GM23338 (cell line): ENCODE results near the gene NUDT13.

Experiments
- CREB1 ChIP-seq: fragments of 250-450 bp; sonication (Bioruptor Pico); IDR thresholded peaks from 2 replicates; pipeline ENCODE4 v1.5.0; 2020; ENCODE audit warnings: low read depth, mild to moderate bottlenecking, moderate library complexity
- EZH2 ChIP-seq: fragments of 200-600 bp; sonication (generic); IDR thresholded peaks from one replicate; pipeline ENCODE4 v1.8.0; 2017; ENCODE audit warnings: antibody characterized with exemption, mild to moderate bottlenecking, low read depth; ENCODE audit not compliant: unreplicated experiment
- EZH2phosphoT487 ChIP-seq: fragments of 200-600 bp; sonication (generic); IDR thresholded peaks from one replicate; pipeline ENCODE4 v1.8.1; 2018; ENCODE audit warnings: antibody characterized with exemption; ENCODE audit not compliant: unreplicated experiment
- NANOG ChIP-seq: IDR thresholded peaks from 2 replicates; pipeline ENCODE4 v1.6.1; 2016; ENCODE audit warnings: antibody characterized with exemption, borderline replicate concordance
- POLR2AphosphoS5 ChIP-seq: IDR thresholded peaks from 2 replicates; pipeline ENCODE4 v1.6.1; 2016; ENCODE audit warnings: antibody characterized with exemption, low read depth
- ZNF331 ChIP-seq: fragments of 250-450 bp; sonication (Bioruptor Pico); IDR thresholded peaks from 2 replicates; pipeline ENCODE4 v1.5.0; 2020; ENCODE audit warnings: low read depth, mild to moderate bottlenecking, moderate library complexity
- TF ChIP-seq, protein P1 (sequence below), 2 experiments: fragments of 200-600 bp in 1 of 2; sonication (generic) in 1 of 2; conservative IDR thresholded peaks; 2 replicates each; pipeline versions ENCODE4 v1.5.1 to v1.6.1; 2016 to 2017; ENCODE audit warnings: antibody characterized with exemption in 2 of 2, low read depth in 2 of 2, mild to moderate bottlenecking in 2 of 2, moderate library complexity in 1 of 2
- TF ChIP-seq, protein P2 (sequence below): IDR thresholded peaks from one replicate; pipeline ENCODE4 v1.6.1; 2018; ENCODE audit warnings: antibody characterized with exemption; ENCODE audit not compliant: unreplicated experiment
- TF ChIP-seq, protein P3 (sequence below): fragments of 250-450 bp; sonication (Bioruptor Pico); IDR thresholded peaks from 2 replicates; pipeline ENCODE4 v1.5.0; 2020; ENCODE audit warnings: mild to moderate bottlenecking, moderate library complexity
- TF ChIP-seq, protein P4 (sequence below): IDR thresholded peaks from 2 replicates; pipeline ENCODE4 v1.6.1; 2016; ENCODE audit warnings: antibody characterized with exemption

DNA sequence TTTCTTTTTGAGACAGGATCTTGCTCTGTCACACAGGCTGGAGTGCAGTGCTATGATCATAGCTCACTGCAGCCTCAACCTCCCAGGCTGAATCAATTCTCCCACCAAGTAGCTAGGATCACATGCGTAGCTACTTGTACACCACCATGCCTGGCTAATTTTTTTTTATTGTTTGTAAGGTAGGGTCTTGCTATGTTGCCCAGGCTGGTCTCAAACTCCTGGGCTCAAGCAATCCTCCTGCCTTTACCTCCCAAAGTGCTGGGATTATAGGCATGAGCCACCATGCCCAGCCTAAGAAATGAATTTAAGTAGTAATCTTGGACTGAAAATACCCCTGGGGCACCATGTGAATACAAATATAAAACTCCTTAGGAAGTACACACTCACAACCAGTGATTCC lies 5.8 kb downstream of the NUDT13 start:
- TF ChIP-seq, protein P1, sequence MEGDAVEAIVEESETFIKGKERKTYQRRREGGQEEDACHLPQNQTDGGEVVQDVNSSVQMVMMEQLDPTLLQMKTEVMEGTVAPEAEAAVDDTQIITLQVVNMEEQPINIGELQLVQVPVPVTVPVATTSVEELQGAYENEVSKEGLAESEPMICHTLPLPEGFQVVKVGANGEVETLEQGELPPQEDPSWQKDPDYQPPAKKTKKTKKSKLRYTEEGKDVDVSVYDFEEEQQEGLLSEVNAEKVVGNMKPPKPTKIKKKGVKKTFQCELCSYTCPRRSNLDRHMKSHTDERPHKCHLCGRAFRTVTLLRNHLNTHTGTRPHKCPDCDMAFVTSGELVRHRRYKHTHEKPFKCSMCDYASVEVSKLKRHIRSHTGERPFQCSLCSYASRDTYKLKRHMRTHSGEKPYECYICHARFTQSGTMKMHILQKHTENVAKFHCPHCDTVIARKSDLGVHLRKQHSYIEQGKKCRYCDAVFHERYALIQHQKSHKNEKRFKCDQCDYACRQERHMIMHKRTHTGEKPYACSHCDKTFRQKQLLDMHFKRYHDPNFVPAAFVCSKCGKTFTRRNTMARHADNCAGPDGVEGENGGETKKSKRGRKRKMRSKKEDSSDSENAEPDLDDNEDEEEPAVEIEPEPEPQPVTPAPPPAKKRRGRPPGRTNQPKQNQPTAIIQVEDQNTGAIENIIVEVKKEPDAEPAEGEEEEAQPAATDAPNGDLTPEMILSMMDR (conservative IDR thresholded peaks at IDR 0.05; ENCODE audit: low read depth in 2 of 2) = no peak
- TF ChIP-seq, protein P2, sequence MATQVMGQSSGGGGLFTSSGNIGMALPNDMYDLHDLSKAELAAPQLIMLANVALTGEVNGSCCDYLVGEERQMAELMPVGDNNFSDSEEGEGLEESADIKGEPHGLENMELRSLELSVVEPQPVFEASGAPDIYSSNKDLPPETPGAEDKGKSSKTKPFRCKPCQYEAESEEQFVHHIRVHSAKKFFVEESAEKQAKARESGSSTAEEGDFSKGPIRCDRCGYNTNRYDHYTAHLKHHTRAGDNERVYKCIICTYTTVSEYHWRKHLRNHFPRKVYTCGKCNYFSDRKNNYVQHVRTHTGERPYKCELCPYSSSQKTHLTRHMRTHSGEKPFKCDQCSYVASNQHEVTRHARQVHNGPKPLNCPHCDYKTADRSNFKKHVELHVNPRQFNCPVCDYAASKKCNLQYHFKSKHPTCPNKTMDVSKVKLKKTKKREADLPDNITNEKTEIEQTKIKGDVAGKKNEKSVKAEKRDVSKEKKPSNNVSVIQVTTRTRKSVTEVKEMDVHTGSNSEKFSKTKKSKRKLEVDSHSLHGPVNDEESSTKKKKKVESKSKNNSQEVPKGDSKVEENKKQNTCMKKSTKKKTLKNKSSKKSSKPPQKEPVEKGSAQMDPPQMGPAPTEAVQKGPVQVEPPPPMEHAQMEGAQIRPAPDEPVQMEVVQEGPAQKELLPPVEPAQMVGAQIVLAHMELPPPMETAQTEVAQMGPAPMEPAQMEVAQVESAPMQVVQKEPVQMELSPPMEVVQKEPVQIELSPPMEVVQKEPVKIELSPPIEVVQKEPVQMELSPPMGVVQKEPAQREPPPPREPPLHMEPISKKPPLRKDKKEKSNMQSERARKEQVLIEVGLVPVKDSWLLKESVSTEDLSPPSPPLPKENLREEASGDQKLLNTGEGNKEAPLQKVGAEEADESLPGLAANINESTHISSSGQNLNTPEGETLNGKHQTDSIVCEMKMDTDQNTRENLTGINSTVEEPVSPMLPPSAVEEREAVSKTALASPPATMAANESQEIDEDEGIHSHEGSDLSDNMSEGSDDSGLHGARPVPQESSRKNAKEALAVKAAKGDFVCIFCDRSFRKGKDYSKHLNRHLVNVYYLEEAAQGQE = no peak
- TF ChIP-seq POLR2AphosphoS5 (no peak), EZH2phosphoT487 (no peak), EZH2 (no peak), ZNF331 (no peak), CREB1 (no peak), NANOG (no peak)
- TF ChIP-seq, protein P3, sequence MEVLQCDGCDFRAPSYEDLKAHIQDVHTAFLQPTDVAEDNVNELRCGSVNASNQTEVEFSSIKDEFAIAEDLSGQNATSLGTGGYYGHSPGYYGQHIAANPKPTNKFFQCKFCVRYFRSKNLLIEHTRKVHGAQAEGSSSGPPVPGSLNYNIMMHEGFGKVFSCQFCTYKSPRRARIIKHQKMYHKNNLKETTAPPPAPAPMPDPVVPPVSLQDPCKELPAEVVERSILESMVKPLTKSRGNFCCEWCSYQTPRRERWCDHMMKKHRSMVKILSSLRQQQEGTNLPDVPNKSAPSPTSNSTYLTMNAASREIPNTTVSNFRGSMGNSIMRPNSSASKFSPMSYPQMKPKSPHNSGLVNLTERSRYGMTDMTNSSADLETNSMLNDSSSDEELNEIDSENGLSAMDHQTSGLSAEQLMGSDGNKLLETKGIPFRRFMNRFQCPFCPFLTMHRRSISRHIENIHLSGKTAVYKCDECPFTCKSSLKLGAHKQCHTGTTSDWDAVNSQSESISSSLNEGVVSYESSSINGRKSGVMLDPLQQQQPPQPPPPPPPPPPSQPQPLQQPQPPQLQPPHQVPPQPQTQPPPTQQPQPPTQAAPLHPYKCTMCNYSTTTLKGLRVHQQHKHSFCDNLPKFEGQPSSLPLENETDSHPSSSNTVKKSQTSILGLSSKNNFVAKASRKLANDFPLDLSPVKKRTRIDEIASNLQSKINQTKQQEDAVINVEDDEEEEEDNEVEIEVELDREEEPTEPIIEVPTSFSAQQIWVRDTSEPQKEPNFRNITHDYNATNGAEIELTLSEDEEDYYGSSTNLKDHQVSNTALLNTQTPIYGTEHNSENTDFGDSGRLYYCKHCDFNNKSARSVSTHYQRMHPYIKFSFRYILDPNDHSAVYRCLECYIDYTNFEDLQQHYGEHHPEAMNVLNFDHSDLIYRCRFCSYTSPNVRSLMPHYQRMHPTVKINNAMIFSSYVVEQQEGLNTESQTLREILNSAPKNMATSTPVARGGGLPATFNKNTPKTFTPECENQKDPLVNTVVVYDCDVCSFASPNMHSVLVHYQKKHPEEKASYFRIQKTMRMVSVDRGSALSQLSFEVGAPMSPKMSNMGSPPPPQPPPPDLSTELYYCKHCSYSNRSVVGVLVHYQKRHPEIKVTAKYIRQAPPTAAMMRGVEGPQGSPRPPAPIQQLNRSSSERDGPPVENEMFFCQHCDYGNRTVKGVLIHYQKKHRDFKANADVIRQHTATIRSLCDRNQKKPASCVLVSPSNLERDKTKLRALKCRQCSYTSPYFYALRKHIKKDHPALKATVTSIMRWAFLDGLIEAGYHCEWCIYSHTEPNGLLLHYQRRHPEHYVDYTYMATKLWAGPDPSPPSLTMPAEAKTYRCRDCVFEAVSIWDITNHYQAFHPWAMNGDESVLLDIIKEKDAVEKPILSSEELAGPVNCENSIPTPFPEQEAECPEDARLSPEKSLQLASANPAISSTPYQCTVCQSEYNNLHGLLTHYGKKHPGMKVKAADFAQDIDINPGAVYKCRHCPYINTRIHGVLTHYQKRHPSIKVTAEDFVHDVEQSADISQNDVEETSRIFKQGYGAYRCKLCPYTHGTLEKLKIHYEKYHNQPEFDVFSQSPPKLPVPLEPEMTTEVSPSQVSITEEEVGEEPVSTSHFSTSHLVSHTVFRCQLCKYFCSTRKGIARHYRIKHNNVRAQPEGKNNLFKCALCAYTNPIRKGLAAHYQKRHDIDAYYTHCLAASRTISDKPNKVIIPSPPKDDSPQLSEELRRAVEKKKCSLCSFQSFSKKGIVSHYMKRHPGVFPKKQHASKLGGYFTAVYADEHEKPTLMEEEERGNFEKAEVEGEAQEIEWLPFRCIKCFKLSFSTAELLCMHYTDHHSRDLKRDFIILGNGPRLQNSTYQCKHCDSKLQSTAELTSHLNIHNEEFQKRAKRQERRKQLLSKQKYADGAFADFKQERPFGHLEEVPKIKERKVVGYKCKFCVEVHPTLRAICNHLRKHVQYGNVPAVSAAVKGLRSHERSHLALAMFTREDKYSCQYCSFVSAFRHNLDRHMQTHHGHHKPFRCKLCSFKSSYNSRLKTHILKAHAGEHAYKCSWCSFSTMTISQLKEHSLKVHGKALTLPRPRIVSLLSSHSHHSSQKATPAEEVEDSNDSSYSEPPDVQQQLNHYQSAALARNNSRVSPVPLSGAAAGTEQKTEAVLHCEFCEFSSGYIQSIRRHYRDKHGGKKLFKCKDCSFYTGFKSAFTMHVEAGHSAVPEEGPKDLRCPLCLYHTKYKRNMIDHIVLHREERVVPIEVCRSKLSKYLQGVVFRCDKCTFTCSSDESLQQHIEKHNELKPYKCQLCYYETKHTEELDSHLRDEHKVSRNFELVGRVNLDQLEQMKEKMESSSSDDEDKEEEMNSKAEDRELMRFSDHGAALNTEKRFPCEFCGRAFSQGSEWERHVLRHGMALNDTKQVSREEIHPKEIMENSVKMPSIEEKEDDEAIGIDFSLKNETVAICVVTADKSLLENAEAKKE (CRISPR knock-in tag) = no peak
- TF ChIP-seq, protein P4, sequence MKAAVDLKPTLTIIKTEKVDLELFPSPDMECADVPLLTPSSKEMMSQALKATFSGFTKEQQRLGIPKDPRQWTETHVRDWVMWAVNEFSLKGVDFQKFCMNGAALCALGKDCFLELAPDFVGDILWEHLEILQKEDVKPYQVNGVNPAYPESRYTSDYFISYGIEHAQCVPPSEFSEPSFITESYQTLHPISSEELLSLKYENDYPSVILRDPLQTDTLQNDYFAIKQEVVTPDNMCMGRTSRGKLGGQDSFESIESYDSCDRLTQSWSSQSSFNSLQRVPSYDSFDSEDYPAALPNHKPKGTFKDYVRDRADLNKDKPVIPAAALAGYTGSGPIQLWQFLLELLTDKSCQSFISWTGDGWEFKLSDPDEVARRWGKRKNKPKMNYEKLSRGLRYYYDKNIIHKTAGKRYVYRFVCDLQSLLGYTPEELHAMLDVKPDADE = no peak
